Gastrocnemius medialis (tissue), 4 donors: ENCODE measurements around the gene INPP4A.

Experiments
- CTCF ChIP-seq, 5 experiments: fragments of 450-650 bp in 3 of 5; fragments of 200-600 bp in 2 of 5; sonication (generic) in 2 of 5; IDR thresholded peaks in 4 of 5; conservative IDR thresholded peaks in 1 of 5; 1 replicate in 4 of 5; 2 replicates in 1 of 5; pipeline ENCODE4 v1.5.1; 2016 to 2019; ENCODE audit warnings: antibody characterized with exemption in 5 of 5, mild to moderate bottlenecking in 3 of 5, moderate library complexity in 3 of 5
- POLR2A ChIP-seq, 2 donors: fragments of 450-650 bp; IDR thresholded peaks; one replicate each; pipeline ENCODE4 v1.6.1; 2017; ENCODE audit warnings: antibody characterized with exemption in 2 of 2, mild to moderate bottlenecking in 2 of 2, moderate library complexity in 2 of 2

DNA sequence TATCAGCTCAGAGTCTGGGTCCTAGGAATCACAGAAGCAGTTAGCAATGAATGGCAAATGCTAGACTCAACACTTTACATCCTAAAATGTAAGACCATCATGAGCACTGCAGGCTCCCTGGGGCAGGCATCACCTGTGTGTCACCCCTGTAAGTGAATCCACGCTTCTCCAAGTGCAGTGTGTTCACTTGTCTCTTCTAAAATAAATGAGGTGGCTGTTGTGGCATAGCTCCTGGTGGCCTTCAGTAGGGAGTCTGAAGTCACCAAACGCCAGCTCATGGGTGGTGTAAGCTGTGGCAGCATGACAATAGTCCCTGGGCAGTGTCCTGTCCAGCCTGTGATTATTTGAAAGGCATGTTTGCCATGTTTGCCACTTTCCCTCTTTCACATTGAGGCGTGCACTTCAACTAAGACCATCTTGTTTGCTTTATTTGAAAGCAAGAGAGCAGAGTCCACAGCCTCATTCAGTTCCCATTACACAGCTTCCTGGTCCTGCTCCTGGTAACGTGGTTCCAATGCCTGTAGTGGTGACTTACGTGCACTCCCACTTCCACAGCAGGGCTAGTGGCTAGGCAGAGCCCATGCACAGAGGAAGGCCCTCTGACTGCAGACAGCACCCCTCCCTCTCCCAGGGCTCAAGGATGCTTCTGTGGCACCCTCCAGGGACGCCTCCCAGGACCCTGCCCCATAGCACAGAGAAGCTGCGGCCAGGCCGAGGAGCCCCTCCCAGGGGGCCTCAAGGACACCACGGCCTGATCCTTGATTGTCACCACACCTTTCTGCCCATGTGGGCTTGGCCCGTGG is 139.4 kb downstream of the INPP4A start:
- TF ChIP-seq CTCF (IDR thresholded peaks at IDR 0.05 in 4 of 5, conservative IDR thresholded peaks at IDR 0.05 in 1 of 5): no peak
- no peak for TF ChIP-seq POLR2A (IDR thresholded peaks at IDR 0.05)
